Measurements from ENCODE around the gene GALNT17.
"Not testable (repeated sequence)": the region's sequence is repeated elsewhere in the genome, so short reads cannot be mapped to it uniquely, and the experiment has no call there.

GALNT17 gene

DNA sequence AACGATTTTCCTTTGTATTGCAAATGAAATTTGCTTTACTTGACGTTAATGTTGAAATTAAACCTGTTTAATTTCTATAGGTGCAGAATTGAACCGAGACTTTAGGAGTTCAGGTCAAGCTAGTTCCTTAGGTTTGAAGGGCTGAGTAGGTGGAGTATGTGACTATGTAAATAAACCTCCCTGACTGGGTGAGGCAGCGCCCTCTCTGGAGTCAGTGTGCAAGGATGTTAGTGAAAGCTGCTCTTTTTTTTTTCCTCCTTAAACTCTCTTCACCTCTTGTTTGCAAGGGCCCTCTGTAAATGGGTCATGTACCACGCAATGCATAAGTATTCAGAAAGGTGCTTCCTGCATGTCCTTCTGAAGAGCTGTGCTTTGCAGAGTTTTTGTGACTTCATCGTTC lies 33.8 kb downstream of the GALNT17 start:
- no peak for DNase-seq (ENCODE audit: low read depth in 3 of 3)

- no peak for DNase-seq (ENCODE audit: low read depth in 3 of 3)
These were observed 39.5 kb downstream of the GALNT17 start for GRCh38 chr7:71171476-71171875.

GRCh38 chr7:71173955-71174354 lies 42.0 kb downstream of the GALNT17 start:
- DNase-seq (ENCODE audit: low read depth in 3 of 3): no peak

- DNase-seq (ENCODE audit: low read depth in 3 of 3): no peak
These were observed 50.5 kb downstream of the GALNT17 start for GRCh38 chr7:71182438-71182935.

DNA sequence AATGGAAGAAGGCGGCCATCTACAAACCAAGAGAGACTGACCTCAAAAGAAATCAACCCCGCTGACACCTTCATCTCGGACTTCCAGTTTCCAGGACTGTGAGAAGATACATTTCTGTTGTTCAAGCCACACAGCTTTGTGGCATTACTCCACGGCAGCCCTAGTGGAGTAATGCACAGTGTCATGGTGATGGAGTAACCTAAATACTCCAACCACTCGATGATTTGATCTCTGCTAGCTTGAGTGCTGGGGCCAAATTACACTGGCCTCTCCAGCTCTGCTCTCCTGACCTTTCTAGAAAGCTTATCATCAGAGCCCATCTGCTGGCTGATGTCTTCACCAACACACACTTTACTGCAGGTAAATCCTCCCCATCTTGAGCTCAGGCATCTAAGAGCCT lies 52.2 kb downstream of the GALNT17 start:
- no peak for DNase-seq (ENCODE audit: low read depth in 3 of 3)

- DNase-seq (ENCODE audit: low read depth in 3 of 3): no peak
These were observed 52.7 kb downstream of the GALNT17 start for GRCh38 chr7:71184609-71185008.

GRCh38 chr7:71186535-71187057 lies 54.7 kb downstream of the GALNT17 start:
- no peak for DNase-seq (ENCODE audit: low read depth in 3 of 3)

GRCh38 chr7:71191771-71192170 lies 59.8 kb downstream of the GALNT17 start:
- no peak for DNase-seq (ENCODE audit: low read depth in 3 of 3)

DNA sequence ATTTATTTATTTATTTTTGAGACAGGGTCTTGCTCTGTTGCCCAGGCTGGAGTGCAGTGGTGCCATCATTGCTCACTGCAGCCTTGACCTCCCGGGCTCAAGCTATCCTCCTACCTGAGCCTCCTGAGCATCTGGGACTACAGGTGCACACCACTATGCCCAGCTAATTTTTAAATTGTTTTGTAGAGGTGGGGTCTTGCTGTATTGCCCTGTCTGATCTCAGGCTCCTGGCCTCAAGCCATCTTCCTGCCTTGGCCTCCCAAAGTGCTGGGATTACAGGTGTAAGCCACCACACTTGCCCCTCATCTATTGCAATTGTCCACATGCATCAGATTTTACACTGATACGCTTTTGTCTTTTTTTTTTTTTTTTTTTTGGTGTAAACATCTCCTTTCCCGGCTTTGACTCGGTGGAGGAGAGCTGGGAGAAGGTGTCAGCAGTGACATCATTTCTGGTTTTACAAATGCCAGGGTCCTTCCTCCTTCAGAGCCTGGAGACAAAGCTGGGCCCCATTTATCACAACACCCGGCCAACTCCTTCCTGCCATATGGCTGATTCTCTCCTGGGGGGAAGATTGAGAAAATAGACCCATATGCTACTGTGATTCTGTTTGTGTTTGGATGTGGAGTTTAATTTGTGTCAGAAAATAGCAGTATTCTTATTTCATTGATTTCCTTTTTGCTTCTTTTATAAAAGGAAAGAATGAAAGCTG lies 61.3 kb downstream of the GALNT17 start:
- DNase-seq (ENCODE audit: low read depth in 3 of 3): no peak

DNA sequence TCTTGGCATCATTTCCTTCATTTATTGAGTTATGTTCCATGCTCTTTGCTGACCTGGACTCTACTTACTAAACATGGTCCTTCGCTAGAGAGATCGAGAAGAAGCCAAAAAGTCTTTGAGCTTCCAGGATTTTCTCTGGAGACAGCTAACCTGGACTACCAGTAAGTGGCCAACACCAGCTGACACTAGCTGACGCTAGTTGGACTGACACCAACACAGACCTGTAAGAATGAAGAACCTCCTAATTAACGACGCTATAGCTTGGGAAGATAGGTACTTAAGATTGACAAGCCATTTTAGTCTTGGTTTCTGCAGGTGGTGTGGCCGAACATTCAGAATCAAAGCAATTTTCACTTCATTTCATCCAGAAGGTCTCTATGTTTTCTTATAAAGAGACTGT lies 66.4 kb downstream of the GALNT17 start:
- no peak for DNase-seq (ENCODE audit: low read depth in 3 of 3)

GRCh38 chr7:71198887-71199286 lies 66.9 kb downstream of the GALNT17 start:
- DNase-seq (ENCODE audit: low read depth in 3 of 3): no peak

GRCh38 chr7:71206184-71206583 lies 74.2 kb downstream of the GALNT17 start:
- DNase-seq (ENCODE audit: low read depth in 3 of 3): no peak

GRCh38 chr7:71208881-71209280 lies 76.9 kb downstream of the GALNT17 start:
- DNase-seq (ENCODE audit: low read depth in 3 of 3): no peak

DNA sequence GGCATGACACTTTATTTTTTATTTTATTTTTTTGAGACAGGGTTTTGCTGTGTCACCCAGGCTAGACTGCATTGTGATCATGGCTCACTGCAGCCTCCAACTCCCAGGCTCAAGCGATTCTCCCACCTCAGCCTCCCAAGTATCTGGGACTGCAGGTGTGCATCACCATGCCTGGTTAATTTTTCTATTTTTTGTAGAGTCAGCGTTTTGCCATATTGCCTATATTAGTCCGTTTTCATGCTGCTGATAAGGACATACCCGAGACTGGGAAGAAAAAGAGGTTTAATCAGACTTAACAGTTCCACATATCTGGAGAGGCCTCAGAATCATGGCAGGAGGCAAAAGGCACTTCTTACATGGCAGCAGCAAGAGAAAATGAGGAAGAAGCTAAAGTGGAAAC lies 77.5 kb downstream of the GALNT17 start:
- not testable (repeated sequence) for DNase-seq (ENCODE audit: low read depth in 3 of 3)

DNA sequence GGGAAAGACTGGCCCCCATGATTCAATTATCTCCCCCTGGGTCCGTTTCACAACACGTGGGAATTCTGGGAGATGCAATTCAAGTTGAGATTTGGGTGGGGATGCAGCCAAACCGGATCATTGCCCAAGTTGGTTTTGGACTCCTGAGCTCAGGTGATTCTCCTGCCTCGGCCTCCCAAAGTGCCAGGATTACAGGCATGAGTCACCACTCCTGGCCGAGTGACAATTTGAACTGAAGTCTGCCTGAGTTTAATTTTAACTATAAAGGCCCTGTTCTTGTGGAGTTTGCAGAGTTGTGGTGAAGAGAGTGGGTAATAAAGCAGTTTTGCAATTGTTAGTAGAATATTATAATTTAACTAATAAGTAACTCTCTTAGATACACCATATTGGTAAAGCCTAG lies 78.3 kb downstream of the GALNT17 start:
- no peak for DNase-seq (ENCODE audit: low read depth in 3 of 3)

GRCh38 chr7:71212433-71212832 lies 80.5 kb downstream of the GALNT17 start:
- not testable (repeated sequence) for DNase-seq (ENCODE audit: low read depth in 3 of 3)

- DNase-seq (ENCODE audit: low read depth in 3 of 3): no peak
These were observed 84.3 kb downstream of the GALNT17 start for GRCh38 chr7:71216211-71216610.

DNA sequence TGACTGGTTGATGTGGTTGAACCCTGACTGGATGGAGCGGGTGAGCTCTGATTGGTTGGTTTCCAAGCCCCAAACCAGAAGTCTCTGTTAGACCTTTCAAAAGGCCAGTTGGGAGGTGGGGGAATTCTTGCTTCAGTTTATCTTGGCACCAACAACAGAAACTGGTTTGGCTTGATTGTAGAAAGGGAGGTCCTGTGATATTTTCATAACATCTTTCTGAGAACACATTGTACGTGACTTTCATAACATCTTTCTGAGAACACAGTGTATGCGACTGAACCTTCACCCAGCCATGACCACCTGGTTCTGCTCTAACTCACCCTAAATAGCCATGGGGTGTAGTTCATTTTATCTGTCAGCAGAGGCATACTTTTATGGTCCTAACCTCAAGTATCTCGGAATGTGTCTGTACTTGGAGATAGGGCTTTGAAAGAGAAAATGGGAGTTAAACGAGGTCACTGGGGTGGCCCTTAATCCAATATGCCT lies 88.3 kb downstream of the GALNT17 start:
- DNase-seq (ENCODE audit: low read depth in 3 of 3): no peak

GRCh38 chr7:71221049-71221448 lies 89.1 kb downstream of the GALNT17 start:
- DNase-seq (ENCODE audit: low read depth in 3 of 3): no peak

DNA sequence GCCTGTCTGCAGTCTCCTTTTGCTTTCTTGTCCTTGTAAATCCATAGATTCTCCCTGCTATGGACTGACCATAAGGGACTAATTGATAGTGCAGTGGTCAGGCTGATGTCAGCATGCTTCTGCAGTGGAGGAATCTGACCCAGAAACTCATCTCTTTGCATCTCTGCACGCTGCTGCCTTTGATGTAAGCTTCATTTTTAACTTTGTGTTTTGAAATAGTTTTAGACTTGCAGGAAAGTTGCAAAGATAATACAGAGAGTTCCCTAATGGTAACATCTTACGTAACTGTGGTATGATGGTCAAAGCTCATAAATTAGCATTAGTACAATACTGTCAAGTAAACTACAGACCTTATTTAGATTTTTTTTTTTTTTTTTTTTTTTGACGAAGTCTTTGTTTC lies 89.6 kb downstream of the GALNT17 start:
- no peak for DNase-seq (ENCODE audit: low read depth in 3 of 3)

DNA sequence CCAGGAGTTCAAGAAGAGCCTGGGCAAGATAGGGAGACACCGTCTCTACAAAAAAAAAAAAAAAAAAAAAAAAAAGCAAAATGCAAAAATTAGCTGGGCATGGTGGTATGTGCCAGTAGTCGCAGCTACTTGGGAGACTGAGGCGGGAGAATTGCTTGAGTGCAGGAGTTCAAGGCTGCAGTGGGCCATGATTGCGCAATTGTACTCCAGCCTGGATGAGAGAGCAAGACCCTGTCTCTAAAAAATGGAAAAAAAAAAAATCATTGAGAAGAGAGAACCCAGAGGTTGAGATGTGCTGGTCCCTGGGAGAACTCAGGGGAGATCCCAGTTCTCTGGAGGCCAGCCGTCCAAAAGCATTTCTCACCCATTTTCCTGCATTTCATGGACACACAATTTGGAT lies 95.2 kb downstream of the GALNT17 start:
- DNase-seq (ENCODE audit: low read depth in 3 of 3): no peak

- no peak for DNase-seq (ENCODE audit: low read depth in 3 of 3)
These were observed 97.2 kb downstream of the GALNT17 start for GRCh38 chr7:71229148-71229547.

- no peak for DNase-seq (ENCODE audit: low read depth in 3 of 3)
These were observed 97.8 kb downstream of the GALNT17 start for GRCh38 chr7:71229699-71230098.

DNA sequence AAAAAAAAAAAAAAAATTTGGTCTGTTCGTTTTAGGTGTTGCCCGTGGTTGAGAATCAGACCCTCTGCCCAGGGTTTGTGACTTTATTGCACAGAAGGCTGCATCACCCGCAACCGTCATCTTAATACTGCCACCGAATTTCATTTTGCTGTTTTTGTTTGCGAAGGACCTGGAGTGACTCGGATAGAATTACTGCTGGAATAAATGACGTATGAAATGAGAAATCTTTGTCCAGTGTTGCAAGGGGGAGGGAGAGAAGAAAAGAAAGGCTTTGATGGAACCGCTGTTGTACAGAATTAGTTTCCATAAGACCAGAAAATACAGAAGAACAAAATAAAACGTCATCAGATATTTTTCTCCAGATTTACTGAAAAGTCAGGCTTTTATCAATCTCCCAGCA lies 103.3 kb downstream of the GALNT17 start:
- no peak for DNase-seq (ENCODE audit: low read depth in 3 of 3)
